H9 (cell line): ENCODE measurements around the gene P2RY4. TPM values are rescaled to one million over a fixed set of nuclear protein-coding genes. Genes with fewer than 3 reads are reported as not detected.

Experiments
- DNase-seq: peaks from one replicate; pipeline ENCODE4 v3.0.0-alpha.2; 2017
- H2AFZ ChIP-seq: one replicate; pipeline ENCODE4 v1.6.1; 2013; ENCODE audit warnings: mild to moderate bottlenecking, low read length, control low read depth, moderate library complexity
- H2AK5ac ChIP-seq: 2 replicates; pipeline ENCODE4 v1.6.1; 2013; ENCODE audit warnings: low read length, control low read depth, mixed read lengths; ENCODE audit not compliant: insufficient read length
- H2BK120ac ChIP-seq: one replicate; pipeline ENCODE4 v1.6.1; 2013; ENCODE audit warnings: low read depth, mild to moderate bottlenecking, low read length, control low read depth, inconsistent platforms; ENCODE audit not compliant: poor library complexity, severe bottlenecking
- H2BK12ac ChIP-seq: 2 replicates; pipeline ENCODE4 v1.6.1; 2013; ENCODE audit warnings: low read length, control low read depth, mixed read lengths, low read depth; ENCODE audit not compliant: insufficient read length
- H2BK15ac ChIP-seq: 2 replicates; pipeline ENCODE4 v1.6.1; 2013; ENCODE audit warnings: low read depth, low read length, control low read depth
- H2BK20ac ChIP-seq: one replicate; pipeline ENCODE4 v1.6.1; 2013; ENCODE audit warnings: low read depth, mild to moderate bottlenecking, low read length, control low read depth, inconsistent platforms; ENCODE audit not compliant: poor library complexity, severe bottlenecking
- H2BK5ac ChIP-seq: 2 replicates; pipeline ENCODE4 v1.6.1; 2013; ENCODE audit warnings: low read length, control low read depth, mixed read lengths; ENCODE audit not compliant: insufficient read length
- H3K14ac ChIP-seq: 2 replicates; pipeline ENCODE4 v1.6.1; 2013; ENCODE audit warnings: low read length, control low read depth; ENCODE audit not compliant: insufficient read depth
- H3K18ac ChIP-seq: 2 replicates; pipeline ENCODE4 v1.6.1; 2013; ENCODE audit warnings: low read depth, mild to moderate bottlenecking, mixed read lengths, low read length, control low read depth; ENCODE audit not compliant: insufficient read length
- H3K23ac ChIP-seq: 2 replicates; pipeline ENCODE4 v1.6.1; 2013; ENCODE audit warnings: low read length, control low read depth, mixed read lengths, low read depth; ENCODE audit not compliant: insufficient read length
- H3K23me2 ChIP-seq: 2 replicates; pipeline ENCODE4 v1.6.1; 2013; ENCODE audit warnings: low read depth, mild to moderate bottlenecking, mixed read lengths, low read length, control low read depth; ENCODE audit not compliant: insufficient read length, poor library complexity, severe bottlenecking
- H3K27ac ChIP-seq: 2 replicates; pipeline ENCODE4 v1.5.1; 2013; ENCODE audit warnings: low read length, control low read depth, mixed read lengths, low read depth; ENCODE audit not compliant: insufficient read length
- H3K27me3 ChIP-seq: 2 replicates; pipeline ENCODE4 v1.6.1; 2013; ENCODE audit warnings: low read length, control low read depth, inconsistent platforms; ENCODE audit not compliant: insufficient read depth
- H3K4ac ChIP-seq: 2 replicates; pipeline ENCODE4 v1.6.1; 2013; ENCODE audit warnings: low read depth, mild to moderate bottlenecking, control low read depth, inconsistent platforms, low read length, moderate library complexity
- H3K4me1 ChIP-seq: 2 replicates; pipeline ENCODE4 v1.6.1; 2013; ENCODE audit warnings: low read length, control low read depth, inconsistent platforms; ENCODE audit not compliant: insufficient read depth
- H3K4me2 ChIP-seq: 2 replicates; pipeline ENCODE4 v1.6.1; 2013; ENCODE audit warnings: low read length, control low read depth, mixed read lengths; ENCODE audit not compliant: insufficient read length, insufficient read depth
- H3K56ac ChIP-seq: 2 replicates; pipeline ENCODE4 v1.6.1; 2013; ENCODE audit warnings: low read depth, mild to moderate bottlenecking, mixed read lengths, low read length, control low read depth; ENCODE audit not compliant: insufficient read length
- H3K79me1 ChIP-seq: 2 replicates; pipeline ENCODE4 v1.6.1; 2013; ENCODE audit warnings: low read depth, mild to moderate bottlenecking, moderate library complexity, low read length, control low read depth, inconsistent platforms; ENCODE audit not compliant: insufficient read depth, poor library complexity, severe bottlenecking
- H3K79me2 ChIP-seq: 2 replicates; pipeline ENCODE4 v1.6.1; 2013; ENCODE audit warnings: low read length, control low read depth, inconsistent platforms; ENCODE audit not compliant: insufficient read depth
- H3K9ac ChIP-seq: 2 replicates; pipeline ENCODE4 v1.6.1; 2013; ENCODE audit warnings: low read length, control low read depth, mixed read lengths; ENCODE audit not compliant: insufficient read length; ENCODE audit errors: extremely low read depth
- H3K9me3 ChIP-seq: one replicate; pipeline ENCODE4 v1.6.1; 2013; ENCODE audit warnings: low read depth, low read length, inconsistent platforms; ENCODE audit not compliant: control insufficient read depth
- H3T11ph ChIP-seq: one replicate; pipeline ENCODE4 v1.6.1; 2013; ENCODE audit warnings: mild to moderate bottlenecking, low read length, control low read depth, inconsistent platforms
- H4K20me1 ChIP-seq: one replicate; pipeline ENCODE4 v1.6.1; 2013; ENCODE audit not compliant: control insufficient read depth, insufficient read length, insufficient read depth
- H4K5ac ChIP-seq: 2 replicates; pipeline ENCODE4 v1.6.1; 2013; ENCODE audit warnings: low read depth, mild to moderate bottlenecking, mixed read lengths, low read length, control low read depth; ENCODE audit not compliant: insufficient read length
- H4K8ac ChIP-seq: replicated peaks from 2 replicates; pipeline ENCODE4 v1.6.1; 2013; ENCODE audit warnings: low read length, control low read depth, mixed read lengths, low read depth; ENCODE audit not compliant: insufficient read length
- H4K91ac ChIP-seq: 2 replicates; pipeline ENCODE4 v1.6.1; 2013; ENCODE audit warnings: low read depth, mild to moderate bottlenecking, moderate library complexity, mixed read lengths, low read length, control low read depth; ENCODE audit not compliant: insufficient read length
- H3K27ac Mint-ChIP-seq, 3 experiments: 2 replicates in 2 of 3; 3 replicates in 1 of 3; pipeline ENCODE4 v1.8.0; 2020 to 2021; ENCODE audit warnings: mixed read lengths in 3 of 3, mild to moderate bottlenecking in 1 of 3, moderate library complexity in 1 of 3
- H3K27me3 Mint-ChIP-seq: 2 replicates; pipeline ENCODE4 v1.8.0; 2021; ENCODE audit warnings: low read depth, mild to moderate bottlenecking, moderate library complexity, mixed read lengths
- H3K36me3 Mint-ChIP-seq, 3 experiments: 2 replicates in 2 of 3; 3 replicates in 1 of 3; pipeline ENCODE4 v1.8.0; 2020 to 2021; ENCODE audit warnings: low read depth in 3 of 3, mixed read lengths in 3 of 3; ENCODE audit not compliant: insufficient read depth in 1 of 3
- H3K4me1 Mint-ChIP-seq, 2 experiments: 2 replicates each; pipeline ENCODE4 v1.8.0; 2020; ENCODE audit warnings: mixed read lengths in 2 of 2
- H3K4me3 Mint-ChIP-seq, 2 experiments: 2 replicates in 1 of 2; 3 replicates in 1 of 2; pipeline ENCODE4 v1.8.0; 2020 to 2021; ENCODE audit warnings: mild to moderate bottlenecking in 2 of 2, mixed read lengths in 2 of 2, moderate library complexity in 1 of 2
- H3K9me3 Mint-ChIP-seq, 2 experiments: 2 replicates in 1 of 2; 3 replicates in 1 of 2; pipeline ENCODE4 v1.8.0; 2020; ENCODE audit warnings: mild to moderate bottlenecking in 2 of 2, mixed read lengths in 2 of 2, moderate library complexity in 1 of 2
- CTCF ChIP-seq: fragments of 200-600 bp; sonication (generic); conservative IDR thresholded peaks from 3 replicates; pipeline ENCODE4 v1.8.0; 2021; ENCODE audit warnings: antibody characterized with exemption, mild to moderate bottlenecking
- WGBS: extraction: QIAGEN DNeasy Blood & Tissue Kit; methylation state at CpG from one replicate; pipeline ENCODE4 v1.1.7; 2013; ENCODE audit warnings: missing lambda C conversion rate, low lambda C conversion rate, mixed read lengths; ENCODE audit not compliant: insufficient read length; ENCODE audit errors: extremely low coverage; 5-methylcytosine and 5-hydroxymethylcytosine counted together
- total RNA-seq: library from RNA; stranded (reverse); gene quantifications from 2 replicates; pipeline ENCODE4 v1.2.1, GENCODE V29; 2021

Gene P2RY4
- total RNA-seq, 1 experiment from 2014 or later, result not detected

GRCh38 chrX:70231666-70232065, 28.3 kb downstream of the P2RY4 start:
- no peak overlapping the region for H2AFZ ChIP-seq
- no peak overlapping the region for H3K14ac ChIP-seq
- H3K4me1 ChIP-seq, result no peaks in the 10 kb centered on the region
- Mint-ChIP-seq H3K4me3 (no peak overlapping the region), H3K9me3 (peaks cover 63 to 74% of the 10 kb centered on the region in 2 experiments), H3K36me3 (no peaks in the 10 kb centered on the region; a peak in 2 of 7 replicates), H3K4me1 (peaks cover 0 to 4% of the 10 kb centered on the region in 2 experiments; a peak in 1 of 4 replicates), H3K27me3 (peaks cover 4% of the 10 kb centered on the region), H3K27ac (no peak overlapping the region)
- no peaks in the 10 kb centered on the region for H4K20me1 ChIP-seq
- H3T11ph ChIP-seq, result no peak overlapping the region
- H3K9me3 ChIP-seq, result peaks cover 45% of the 10 kb centered on the region
- no peak overlapping the region for H4K91ac ChIP-seq
- H3K23me2 ChIP-seq, result no peaks in the 10 kb centered on the region
- no peak overlapping the region for H3K4me2 ChIP-seq
- H2BK120ac ChIP-seq, result no peak overlapping the region
- no peak overlapping the region for H3K18ac ChIP-seq
- H3K9ac ChIP-seq, result no peak overlapping the region
- H3K79me2 ChIP-seq, result no peaks in the 10 kb centered on the region
- no peak overlapping the region for H3K27ac ChIP-seq
- no peak overlapping the region for H2BK20ac ChIP-seq
- H2BK12ac ChIP-seq, result no peak overlapping the region
- no peak overlapping the region for H2AK5ac ChIP-seq
- H4K5ac ChIP-seq, result no peak overlapping the region
- H2BK15ac ChIP-seq, result no peak overlapping the region
- H3K79me1 ChIP-seq, result no peaks in the 10 kb centered on the region
- H3K4ac ChIP-seq, result no peak overlapping the region
- H3K23ac ChIP-seq, result no peak overlapping the region
- no peak for DNase-seq
- no peaks in the 10 kb centered on the region; the same call in 1 of the 2 replicates for H3K27me3 ChIP-seq
- no CpG with 5 or more reads among the region's 4 CpGs for WGBS
- H4K8ac ChIP-seq, result no peak overlapping the region
- H3K56ac ChIP-seq, result no peak overlapping the region
- no peak overlapping the region for H2BK5ac ChIP-seq
- TF ChIP-seq CTCF, result no peak
